NT2/D1 (cell line): ENCODE results near the gene PGBD4.
"Not testable (repeated sequence)": the region's sequence is repeated elsewhere in the genome, so short reads cannot be mapped to it uniquely, and the experiment has no call there.

Experiments used
- SUZ12 ChIP-seq: IDR thresholded peaks from 2 replicates; pipeline ENCODE4 v1.6.1; 2011; ENCODE audit not compliant: insufficient read length, insufficient read depth; ENCODE audit errors: extremely low read depth
- YY1 ChIP-seq: IDR thresholded peaks from 2 replicates; pipeline ENCODE4 v1.6.1; 2011; ENCODE audit not compliant: insufficient read length, insufficient read depth
- ZNF274 ChIP-seq: IDR thresholded peaks from 2 replicates; pipeline ENCODE4 v1.6.1; 2011; ENCODE audit warnings: mild to moderate bottlenecking, low read depth, low read length

- TF ChIP-seq ZNF274, YY1, SUZ12: not testable (repeated sequence)
These were observed 18.5 kb downstream of the PGBD4 start for GRCh38 chr15:34120420-34120819.
